NCI-H128 (cell line): ENCODE data around the gene ZNF451.
A peak's percentile ranks its signal among the peaks of the same experiment; 100 is the strongest.

Experiments used
- DNase-seq: peaks from one replicate; lab custom pipeline; 2025; ENCODE audit not compliant: unreplicated experiment; lab: John Stamatoyannopoulos, UW

Gene ZNF451

GRCh38 chr6:57147401-57147800 lies 57.4 kb downstream of the ZNF451 start:
- no peak for DNase-seq

- DNase-seq: no peak
Measured at GRCh38 chr6:57147955-57148858, 58.2 kb downstream of the ZNF451 start.

GRCh38 chr6:57158658-57159057 lies 68.7 kb downstream of the ZNF451 start:
- no peak for DNase-seq

- no peak for DNase-seq
Measured at GRCh38 chr6:57159127-57159526, 69.1 kb downstream of the ZNF451 start.

DNA sequence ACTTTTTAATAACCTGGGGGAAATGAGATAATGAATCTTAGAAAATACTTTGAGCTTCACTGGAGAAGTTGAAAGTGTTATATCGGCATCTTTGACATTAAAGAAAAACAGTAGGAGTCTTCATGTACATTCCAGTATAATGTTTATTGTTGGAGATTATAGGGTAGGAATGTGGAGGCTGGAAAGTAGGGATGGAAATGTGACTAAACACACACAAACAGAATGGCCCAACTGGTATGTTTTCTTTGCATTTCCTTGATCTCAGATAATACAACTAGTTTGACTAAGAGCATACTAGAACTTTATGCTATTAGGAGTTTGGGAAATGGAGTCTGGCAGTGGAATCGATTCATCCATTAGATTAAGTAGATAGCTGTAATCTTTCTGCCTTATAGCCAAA lies 72.0 kb downstream of the ZNF451 start:
- DNase-seq: no peak

DNA sequence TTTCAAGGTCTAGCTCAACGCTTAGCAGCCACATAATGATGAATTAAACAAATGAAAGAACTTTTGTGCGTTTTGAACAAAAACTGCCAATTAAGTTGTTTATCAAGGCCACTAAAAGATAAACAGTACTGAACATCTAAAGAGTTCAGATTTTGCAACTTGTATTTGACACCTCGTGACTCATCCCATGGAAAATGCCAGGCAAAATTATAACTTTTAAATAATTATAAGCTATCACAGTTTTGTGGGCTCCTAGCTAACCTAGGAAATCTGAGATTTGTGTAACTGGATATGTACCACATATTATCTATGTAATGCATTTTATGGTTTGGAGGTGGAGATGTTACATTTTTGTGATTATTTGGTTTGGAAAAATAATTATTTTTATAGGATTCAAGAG lies 72.5 kb downstream of the ZNF451 start:
- DNase-seq: no peak

GRCh38 chr6:57163956-57164355 lies 74.0 kb downstream of the ZNF451 start:
- DNase-seq: no peak

DNA sequence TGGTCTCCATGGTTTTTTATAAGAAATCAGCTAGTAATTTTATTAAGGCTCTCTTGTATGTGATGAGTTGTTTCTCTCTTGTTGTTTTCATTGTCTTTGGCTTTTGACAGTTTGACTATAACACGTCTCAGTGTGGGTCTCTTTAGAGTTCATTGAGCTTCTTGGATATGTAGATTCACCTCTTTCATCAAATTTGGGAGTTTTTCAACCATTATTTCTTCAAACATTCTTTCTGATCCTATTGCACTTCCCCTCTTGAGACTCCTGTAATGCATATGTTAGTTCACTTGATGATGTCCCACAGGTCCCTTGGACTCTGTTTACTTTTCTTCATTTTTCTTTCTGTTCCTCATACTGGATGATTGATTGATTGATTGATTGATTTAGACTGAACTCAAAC lies 75.1 kb downstream of the ZNF451 start:
- DNase-seq: no peak

DNA sequence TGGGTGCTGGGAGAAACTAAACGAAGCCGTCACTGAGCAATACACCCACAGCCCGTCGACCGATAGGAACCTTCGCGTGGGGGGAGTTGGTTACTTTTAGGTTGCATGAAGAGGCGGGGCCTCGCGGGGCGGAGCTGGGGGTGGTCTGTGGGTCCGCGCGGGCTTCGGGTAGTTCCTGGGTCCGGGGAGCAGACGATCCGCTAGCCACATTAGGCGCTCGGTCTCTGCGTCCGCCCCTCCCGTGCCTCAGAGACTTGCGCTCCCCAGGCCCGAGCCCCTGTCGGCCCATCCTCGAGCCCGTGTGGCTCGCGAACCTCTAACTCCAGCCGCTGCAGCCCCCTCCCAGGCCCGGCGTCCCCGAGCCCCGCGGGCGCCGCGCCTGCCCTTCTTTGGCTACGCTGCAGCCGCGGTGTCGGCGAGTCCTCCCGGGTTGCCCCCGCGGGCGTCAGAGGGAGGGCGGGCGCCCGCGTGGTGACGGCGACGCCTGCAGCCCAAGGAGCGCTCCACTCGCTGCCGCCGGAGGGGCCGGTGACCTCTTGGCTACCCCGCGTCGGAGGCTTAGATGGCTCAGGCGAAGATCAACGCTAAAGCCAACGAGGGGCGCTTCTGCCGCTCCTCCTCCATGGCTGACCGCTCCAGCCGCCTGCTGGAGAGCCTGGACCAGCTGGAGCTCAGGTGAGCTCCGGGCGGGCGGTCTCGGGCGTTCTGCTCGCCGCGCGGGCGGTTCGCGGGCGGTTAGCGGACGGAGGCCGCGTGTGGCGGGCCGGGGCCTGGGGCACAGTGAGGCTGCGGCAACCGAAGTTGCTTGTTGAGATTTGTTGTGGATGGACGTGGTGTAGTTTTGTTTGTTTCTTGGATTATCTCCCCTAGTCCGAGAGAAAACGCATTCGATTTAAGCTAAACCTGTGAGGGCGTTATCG lies 82.4 kb downstream of the ZNF451 start, which contains the start of gene BAG2:
Gene BAG2, plus strand, starts transcription at position 191 of the 920 bp plus-strand sequence. Its CDS starts 372 bp downstream, at position 563.
- peak; percentile 61 for DNase-seq

DNA sequence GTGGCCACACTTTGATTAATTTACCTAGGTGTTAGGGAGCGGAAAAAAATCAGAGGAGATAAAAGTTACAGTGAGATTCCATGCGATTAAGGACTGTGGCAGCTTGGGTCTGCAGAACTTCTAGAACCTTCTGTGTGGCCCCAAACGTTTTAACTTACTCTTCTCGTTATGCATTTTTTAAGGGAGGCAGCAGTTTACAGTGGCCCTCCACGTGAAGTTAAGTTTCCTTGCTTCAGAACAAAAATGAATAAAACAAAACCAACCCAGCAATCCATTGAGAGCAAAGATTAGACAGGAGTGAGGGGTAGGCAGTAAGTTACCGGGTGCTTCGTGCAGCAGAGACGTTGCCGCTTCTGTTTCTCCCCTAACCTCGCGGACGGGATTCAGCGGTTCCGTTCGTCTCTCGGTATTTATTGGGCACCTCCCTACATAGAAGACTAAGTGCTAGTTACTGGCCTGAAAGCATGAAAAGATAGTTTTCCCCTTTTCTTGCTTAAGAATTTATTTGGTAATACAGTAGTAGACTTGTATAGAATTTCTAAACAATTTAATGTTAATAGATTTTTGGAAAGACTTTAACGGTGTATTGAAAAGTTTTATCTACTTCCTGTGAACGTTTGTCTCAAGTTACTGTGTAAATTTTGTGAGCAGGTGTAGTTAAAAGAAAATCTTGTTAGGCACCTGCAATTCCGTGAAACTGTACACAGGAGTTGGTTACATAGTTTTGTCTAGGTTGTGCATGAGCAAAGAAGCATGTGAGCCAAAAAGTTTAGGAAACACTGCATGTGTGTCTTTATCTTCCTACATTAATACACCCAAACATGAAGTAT lies 83.3 kb downstream of the ZNF451 start:
- no peak for DNase-seq

DNA sequence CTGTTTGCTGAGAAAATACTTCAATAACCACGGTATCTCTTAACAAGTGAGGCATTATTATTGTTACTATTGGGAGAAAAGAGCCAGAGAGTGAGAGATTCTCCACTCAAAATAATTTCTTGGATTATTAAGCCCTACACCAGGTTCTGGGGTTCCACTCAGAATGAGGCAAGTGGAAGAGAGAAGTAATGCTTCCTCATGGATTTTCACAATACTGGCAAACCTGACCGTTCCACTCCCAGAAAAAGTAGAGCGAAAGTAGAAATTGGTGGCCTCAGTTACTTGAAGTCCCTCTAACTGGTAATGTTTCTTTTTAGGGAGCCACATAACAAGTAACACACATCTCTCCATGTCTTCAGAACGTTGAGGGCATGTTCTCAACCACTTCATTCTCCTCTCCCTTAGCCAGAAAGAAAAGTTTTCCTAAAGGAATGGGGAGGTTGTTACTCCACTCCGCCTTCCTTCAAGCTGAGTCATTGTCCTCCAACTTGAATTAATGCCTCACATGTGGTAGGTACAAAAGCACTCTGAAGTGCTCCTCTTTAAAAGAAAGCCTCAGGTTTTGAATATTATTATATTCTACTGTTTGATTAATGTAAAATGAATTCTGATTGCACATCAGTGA lies 84.0 kb downstream of the ZNF451 start:
- no peak for DNase-seq

GRCh38 chr6:57174511-57174907 lies 84.5 kb downstream of the ZNF451 start:
- DNase-seq: no peak

- DNase-seq: no peak
Measured at GRCh38 chr6:57177545-57178265, 87.7 kb downstream of the ZNF451 start.

GRCh38 chr6:57180596-57180995 lies 90.6 kb downstream of the ZNF451 start:
- no peak for DNase-seq

GRCh38 chr6:57182017-57182432 lies 92.0 kb downstream of the ZNF451 start:
- DNase-seq: no peak

- DNase-seq: no peak
Measured at GRCh38 chr6:57183336-57183735, 93.3 kb downstream of the ZNF451 start.

GRCh38 chr6:57190140-57190539 lies 100.2 kb downstream of the ZNF451 start:
- no peak for DNase-seq

DNA sequence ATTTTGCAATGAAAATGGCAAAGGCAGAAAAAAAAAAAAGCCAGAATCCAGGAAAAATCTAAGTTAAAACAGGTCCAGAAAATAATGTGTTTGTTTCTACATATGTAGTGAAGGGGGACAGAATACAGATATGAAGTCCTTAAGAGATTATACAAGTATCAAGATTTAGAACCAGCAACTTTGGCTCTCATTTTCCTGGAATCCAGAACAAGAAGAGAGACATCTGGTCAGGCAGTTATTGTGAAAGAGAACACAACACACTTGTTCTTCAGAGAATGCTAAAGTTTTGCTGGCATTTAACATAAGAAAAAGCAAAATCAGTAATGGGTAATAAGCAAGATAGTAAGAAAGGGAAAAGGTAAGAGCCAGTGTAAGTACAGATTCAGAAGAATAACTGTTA lies 103.2 kb downstream of the ZNF451 start:
- DNase-seq: no peak

- DNase-seq: no peak
Measured at GRCh38 chr6:57195457-57195856, 105.5 kb downstream of the ZNF451 start.
